Heart left ventricle (tissue), 16 donors: ENCODE results near the gene GPC3. TPM values are rescaled to one million over a fixed set of nuclear protein-coding genes. Genes with fewer than 3 reads are reported as not detected.
"Not testable (repeated sequence)": the region's sequence is repeated elsewhere in the genome, so short reads cannot be mapped to it uniquely, and the experiment has no call there.

Experiments used
- ATAC-seq, 4 donors: fragments of 200-7000 bp; cut with Tn5 transposase; one replicate each; pipeline ENCODE4 v1.9.1; 2020 to 2022; ENCODE audit warnings: moderate library complexity in 4 of 4, mild to moderate bottlenecking in 3 of 4, moderate number of reproducible peaks in 1 of 4
- DNase-seq, 5 donors: peaks; one replicate each; pipeline ENCODE4 v3.0.0-alpha.2; 2020
- H3K27ac ChIP-seq, 12 donors: fragments of 200-600 bp; sonication (generic) in 4 of 12; one replicate each; pipeline versions ENCODE4 v1.5.0 to v1.8.0; 2016 to 2022; ENCODE audit warnings: mild to moderate bottlenecking in 2 of 12
- H3K27me3 ChIP-seq, 9 donors: fragments of 200-600 bp; sonication (generic) in 2 of 9; one replicate each; pipeline versions ENCODE4 v1.5.1 to v1.8.0; 2016 to 2022; ENCODE audit warnings: mild to moderate bottlenecking in 3 of 9
- H3K36me3 ChIP-seq, 9 donors: fragments of 200-600 bp; sonication (generic) in 2 of 9; one replicate each; pipeline versions ENCODE4 v1.5.0 to v1.8.0; 2018 to 2022; ENCODE audit warnings: mild to moderate bottlenecking in 2 of 9
- H3K4me1 ChIP-seq, 12 donors: fragments of 200-600 bp; sonication (generic) in 4 of 12; one replicate each; pipeline versions ENCODE4 v1.5.0 to v1.8.0; 2016 to 2022; ENCODE audit warnings: mild to moderate bottlenecking in 3 of 12
- H3K4me3 ChIP-seq, 12 donors: fragments of 200-600 bp; sonication (generic) in 4 of 12; one replicate each; pipeline versions ENCODE4 v1.5.0 to v1.8.0; 2017 to 2022; ENCODE audit warnings: mild to moderate bottlenecking in 9 of 12, moderate library complexity in 4 of 12
- H3K9me3 ChIP-seq, 12 donors: fragments of 200-600 bp; sonication (generic) in 4 of 12; one replicate each; pipeline versions ENCODE4 v1.5.0 to v1.8.0; 2016 to 2022; ENCODE audit warnings: mild to moderate bottlenecking in 1 of 12
- POLR2A ChIP-seq, 2 donors: fragments of 450-650 bp; IDR thresholded peaks; one replicate each; pipeline ENCODE4 v1.6.1; 2017; ENCODE audit warnings: antibody characterized with exemption in 2 of 2, mild to moderate bottlenecking in 2 of 2, moderate library complexity in 2 of 2
- WGBS, 4 donors: extraction: QIAGEN DNeasy Blood & Tissue Kit in 2 of 4; methylation state at CpG; one replicate each; pipeline versions ENCODE4 v1.1.5 to v1.1.7; 2013 to 2018; 5-methylcytosine and 5-hydroxymethylcytosine counted together
- intact Hi-C, 10 donors: fragments of 100-400 bp; cut with DNase I; formaldehyde crosslinking; loops; one replicate each; pipeline versions ENCODE4 v1.11.1 to v1.14.2; 2022
- polyA plus RNA-seq, 2 donors: library from polyadenylated mRNA; stranded (reverse); fragments of 200-250 nt; gene quantifications; one replicate each; pipeline ENCODE4 v1.2.3, GENCODE V29; 2013
- total RNA-seq, 9 donors: library from RNA; depleted of rRNA in 2 of 9; stranded (reverse); fragments of >200 nt in 2 of 9; fragmentation: NEBNext Ultra II Directional in 3 of 9; extraction: Animal tissue kit (Norgen Biotek cat#: 25700) in 3 of 9; gene quantifications; one replicate each; pipeline versions ENCODE4 v1.1.0 to v1.2.4, GENCODE V29; 2016 to 2023
- TF ChIP-seq, protein P1 (sequence below), 12 donors: fragments of 200-600 bp; sonication (generic) in 4 of 12; IDR thresholded peaks; one replicate each; pipeline versions ENCODE4 v1.5.0 to v1.8.0; 2018 to 2022; ENCODE audit warnings: antibody characterized with exemption in 12 of 12, mild to moderate bottlenecking in 5 of 12
- donor health status: ischemic (EF 13 %, LVEDD 7.1; RV severe dilation, severe dysfunction).
- donor health status: healthy with polysubstance abuse.
- donor health status: DM: no; HTN: yes; CAD: no.
- donor health status: DM: no; HTN: no; CAD: no.
- donor health status: ischemic (EF 25% LVEDD 6.9; RV normal size, moderate dysfunction).
- donor health status: ischemic (EF 25% LVEDD 5.7; RV mildly dilated, moderate dysfunction).
- donor health status: healthy.
- donor health status: DM: yes; HTN: yes; CAD: no.
- donor health status: ischemic (EF 35%, LVEDD 5.7; RV mildly dilated, moderate dysfunction).
- donor health status: nonischemic (EF 11% LVEDD 7.7; RV severe dilation, severe dysfunction).
- donor health status: DM: yes; HTN: yes; CAD: no.
- donor health status: PGD.
- donor health status: ischemic (EF 29% LVEDD 5.4; RV normal size, mild dysfunction).
- donor health status: nonischemic (EF 23%, LVEDD 6.1; RV moderate dilation, normal function).

Gene GPC3
- total and polyA plus RNA-seq, 11 donors = 0.19 to 16.9 (median 2.8) TPM

DNA sequence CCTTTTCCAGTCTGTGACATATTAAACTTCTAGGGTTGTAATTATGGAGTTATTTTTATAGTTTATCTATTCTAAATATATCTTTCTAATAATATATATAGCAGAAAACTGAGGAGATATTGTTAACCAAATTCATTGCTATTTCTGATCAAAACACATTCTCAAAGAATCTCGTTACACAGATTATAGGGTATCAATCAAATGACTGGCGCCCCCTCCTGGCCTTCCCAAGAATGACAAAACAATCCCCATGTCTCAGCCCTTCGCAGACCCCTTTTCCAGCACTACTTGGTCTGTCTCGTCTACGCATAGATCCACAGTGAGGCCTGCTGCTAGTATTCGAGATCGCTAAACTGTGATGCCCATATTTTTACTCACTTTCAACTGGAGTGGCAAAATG is 209.3 kb downstream of the GPC3 start:
- H3K4me1 ChIP-seq = no peaks in the 10 kb centered on the region
- H3K4me3 ChIP-seq = no peak overlapping the region
- ATAC-seq (no peak), DNase-seq (no peak)
- H3K27me3 ChIP-seq = peaks cover 0 to 22% (median 0%) of the 10 kb centered on the region in 9 donors
- intact Hi-C loops = no loop called here
- WGBS, 4 donors = 35 to 58% (median 51%) methylated on average over 7 of the region's 7 CpGs
- H3K36me3 ChIP-seq = no peaks in the 10 kb centered on the region
- TF ChIP-seq, protein P1, sequence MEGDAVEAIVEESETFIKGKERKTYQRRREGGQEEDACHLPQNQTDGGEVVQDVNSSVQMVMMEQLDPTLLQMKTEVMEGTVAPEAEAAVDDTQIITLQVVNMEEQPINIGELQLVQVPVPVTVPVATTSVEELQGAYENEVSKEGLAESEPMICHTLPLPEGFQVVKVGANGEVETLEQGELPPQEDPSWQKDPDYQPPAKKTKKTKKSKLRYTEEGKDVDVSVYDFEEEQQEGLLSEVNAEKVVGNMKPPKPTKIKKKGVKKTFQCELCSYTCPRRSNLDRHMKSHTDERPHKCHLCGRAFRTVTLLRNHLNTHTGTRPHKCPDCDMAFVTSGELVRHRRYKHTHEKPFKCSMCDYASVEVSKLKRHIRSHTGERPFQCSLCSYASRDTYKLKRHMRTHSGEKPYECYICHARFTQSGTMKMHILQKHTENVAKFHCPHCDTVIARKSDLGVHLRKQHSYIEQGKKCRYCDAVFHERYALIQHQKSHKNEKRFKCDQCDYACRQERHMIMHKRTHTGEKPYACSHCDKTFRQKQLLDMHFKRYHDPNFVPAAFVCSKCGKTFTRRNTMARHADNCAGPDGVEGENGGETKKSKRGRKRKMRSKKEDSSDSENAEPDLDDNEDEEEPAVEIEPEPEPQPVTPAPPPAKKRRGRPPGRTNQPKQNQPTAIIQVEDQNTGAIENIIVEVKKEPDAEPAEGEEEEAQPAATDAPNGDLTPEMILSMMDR (IDR thresholded peaks at IDR 0.05) = peak in 11 of 12 donors; percentile 15 to 46 (median 35)
- no peak for TF ChIP-seq POLR2A (IDR thresholded peaks at IDR 0.05)
- no peaks in the 10 kb centered on the region for H3K9me3 ChIP-seq
- no peak overlapping the region for H3K27ac ChIP-seq

DNA sequence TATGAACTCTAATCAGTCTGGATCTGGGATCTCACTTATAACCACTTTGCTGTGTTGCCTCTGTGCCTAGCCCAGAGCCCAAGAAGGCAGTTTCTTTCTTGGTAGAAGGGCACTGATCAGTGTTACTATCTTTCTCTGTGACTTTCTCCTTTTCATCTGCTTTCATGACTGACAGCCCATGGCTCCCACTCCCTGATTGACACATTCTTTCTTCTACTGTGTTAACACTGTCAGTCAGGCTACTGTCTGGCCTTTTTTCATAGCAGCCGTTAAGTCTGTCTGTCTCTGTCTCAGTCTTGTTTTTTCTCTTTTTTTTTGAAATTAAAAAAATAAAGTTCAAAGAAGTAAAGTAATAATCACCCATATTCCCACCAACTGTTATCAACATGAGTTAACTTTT is 210.6 kb downstream of the GPC3 start:
- DNase-seq = no peak
- Histone ChIP-seq H3K27ac (no peak overlapping the region), H3K36me3 (no peaks in the 10 kb centered on the region), H3K4me3 (no peak overlapping the region), H3K27me3 (peaks cover 0 to 18% (median 0%) of the 10 kb centered on the region in 9 donors), H3K9me3 (no peaks in the 10 kb centered on the region), H3K4me1 (no peaks in the 10 kb centered on the region)
- intact Hi-C loops = no loop called here
- TF ChIP-seq, protein P1 (IDR thresholded peaks at IDR 0.05) = no peak
- no peak for TF ChIP-seq POLR2A (IDR thresholded peaks at IDR 0.05)
- ATAC-seq = no peak
- WGBS, 4 donors = 80 to 84% (median 83%) methylated on average over 1 of the region's 1 CpG

DNA sequence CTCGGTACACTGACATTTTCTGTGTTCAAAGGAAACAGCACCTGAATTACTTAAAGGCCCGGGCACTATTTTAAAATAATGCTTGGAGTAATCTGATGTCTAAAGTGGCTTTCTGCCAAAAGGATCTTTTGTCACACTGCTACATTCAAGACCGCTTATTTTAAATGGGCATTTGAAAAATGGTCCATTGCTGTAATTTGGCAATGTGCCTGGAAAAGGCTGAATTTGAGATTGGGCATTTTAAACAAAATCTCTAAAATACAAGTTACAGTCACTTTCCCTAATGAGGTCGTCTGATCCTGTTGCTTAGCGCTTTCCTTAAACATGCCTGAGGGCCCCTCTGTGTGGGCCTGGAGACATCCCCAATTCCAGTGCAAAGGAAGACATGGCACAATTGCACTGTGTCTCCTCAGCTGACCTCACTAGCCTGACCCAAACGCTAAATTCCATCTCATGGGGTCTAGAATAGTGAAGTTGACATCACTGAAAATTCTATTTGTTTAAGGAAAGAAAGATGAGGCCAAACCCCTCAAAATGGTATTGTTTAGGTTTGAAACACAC is 214.2 kb downstream of the GPC3 start:
- WGBS, 4 donors = 62 to 73% (median 71%) methylated on average over 6 of the region's 6 CpGs
- Histone ChIP-seq H3K27me3 (peaks cover 0 to 7% (median 0%) of the 10 kb centered on the region in 9 donors), H3K9me3 (no peaks in the 10 kb centered on the region), H3K36me3 (no peaks in the 10 kb centered on the region), H3K4me3 (no peak overlapping the region), H3K4me1 (no peaks in the 10 kb centered on the region), H3K27ac (no peak overlapping the region)
- ATAC-seq (no peak), DNase-seq (no peak)
- intact Hi-C loops = no loop called here
- TF ChIP-seq, protein P1 (IDR thresholded peaks at IDR 0.05) = no peak
- TF ChIP-seq POLR2A (IDR thresholded peaks at IDR 0.05) = no peak

DNA sequence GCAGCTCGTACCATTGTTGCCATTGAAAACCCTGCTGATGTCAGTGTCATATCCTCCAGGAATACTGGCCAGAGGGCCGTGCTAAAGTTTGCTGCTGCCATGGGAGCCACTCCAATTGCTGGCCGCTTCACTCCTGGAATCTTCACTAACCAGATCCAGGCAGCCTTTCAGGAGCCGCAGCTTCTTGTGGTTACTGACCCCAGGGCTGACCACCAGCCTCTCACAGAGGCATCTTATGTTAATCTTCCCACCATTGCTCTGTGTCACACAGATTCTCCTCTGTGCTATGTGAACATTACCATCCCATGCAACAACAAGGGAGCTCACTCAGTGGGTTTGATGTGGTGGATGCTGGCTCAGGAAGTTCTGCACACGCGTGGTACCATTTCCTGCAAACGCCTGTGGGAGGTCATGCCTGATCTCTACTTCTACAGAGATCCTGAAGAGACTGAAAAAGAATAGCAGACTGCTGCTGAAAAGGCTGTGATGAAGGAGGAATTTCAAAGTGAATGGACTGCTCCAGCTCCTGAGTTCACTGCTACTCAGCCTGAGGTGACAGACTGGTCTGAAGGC is 222.3 kb downstream of the GPC3 start:
- H3K4me1 ChIP-seq, DNase-seq, H3K4me3 ChIP-seq, H3K9me3 ChIP-seq, intact Hi-C loops, H3K36me3 ChIP-seq, ATAC-seq, H3K27ac ChIP-seq: not testable (repeated sequence)
- peaks cover 0 to 42% (median 0%) of the 10 kb centered on the region in 9 donors for H3K27me3 ChIP-seq
- 68 to 79% (median 73%) methylated on average over 7 of the region's 7 CpGs for WGBS, 4 donors

DNA sequence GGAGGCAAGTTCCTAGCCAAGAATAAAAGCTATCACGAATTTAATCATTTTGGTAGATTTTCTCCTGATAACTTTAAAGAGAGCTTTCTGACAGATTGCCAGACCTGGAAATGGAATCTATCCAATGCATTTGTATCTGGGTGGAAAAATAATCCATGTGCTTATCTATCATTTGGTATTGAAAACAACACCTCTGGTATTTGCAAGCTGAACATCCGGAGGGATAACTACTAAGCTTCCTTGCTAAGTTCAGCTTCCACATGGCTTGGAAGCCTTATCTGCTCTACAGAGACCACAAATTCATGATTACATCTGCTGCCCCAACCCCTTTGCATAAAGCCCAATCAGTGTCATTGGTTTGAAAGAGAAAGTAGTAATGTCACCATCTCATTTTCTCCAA is 230.7 kb downstream of the GPC3 start:
- Histone ChIP-seq H3K27ac (no peak overlapping the region), H3K27me3 (peaks cover 0 to 31% (median 0%) of the 10 kb centered on the region in 9 donors), H3K9me3 (peaks cover 0 to 1% (median 0%) of the 10 kb centered on the region in 12 donors), H3K4me3 (no peak overlapping the region), H3K36me3 (no peaks in the 10 kb centered on the region), H3K4me1 (no peaks in the 10 kb centered on the region)
- 55 to 84% (median 61%) methylated on average over 2 of the region's 2 CpGs for WGBS, 4 donors
- DNase-seq (no peak), ATAC-seq (no peak)
- TF ChIP-seq POLR2A (IDR thresholded peaks at IDR 0.05) = no peak
- TF ChIP-seq, protein P1 (IDR thresholded peaks at IDR 0.05) = no peak
- intact Hi-C loops = no loop called here
